ENCODE data around the gene RPH3AL.
"Not testable (repeated sequence)": the region's sequence is repeated elsewhere in the genome, so short reads cannot be mapped to it uniquely, and the experiment has no call there.

The RPH3AL gene

GRCh38 chr17:319266-319665 lies 33.3 kb downstream of the RPH3AL start:
- no peak for DNase-seq (ENCODE audit: low spot score)

DNA sequence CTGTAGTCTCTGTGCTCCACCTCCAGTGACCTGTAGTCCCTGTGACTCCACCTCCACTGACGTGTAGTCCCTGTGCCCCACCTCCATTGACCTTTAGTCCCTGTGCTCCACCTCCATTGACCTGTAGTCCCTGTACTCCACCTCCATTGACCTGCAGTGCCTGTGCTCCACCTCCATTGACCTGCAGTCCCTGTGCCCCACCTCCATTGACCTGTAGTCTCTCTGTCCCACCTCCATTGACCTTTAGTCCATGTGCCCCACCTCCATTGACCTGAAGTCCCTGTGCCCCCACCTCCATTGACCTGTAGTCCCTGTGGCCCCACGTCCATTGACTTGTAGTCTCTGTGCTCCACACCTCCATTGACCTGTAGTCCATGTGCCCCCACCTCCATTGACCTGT lies 35.5 kb downstream of the RPH3AL start:
- not testable (repeated sequence) for DNase-seq (ENCODE audit: low spot score)

DNA sequence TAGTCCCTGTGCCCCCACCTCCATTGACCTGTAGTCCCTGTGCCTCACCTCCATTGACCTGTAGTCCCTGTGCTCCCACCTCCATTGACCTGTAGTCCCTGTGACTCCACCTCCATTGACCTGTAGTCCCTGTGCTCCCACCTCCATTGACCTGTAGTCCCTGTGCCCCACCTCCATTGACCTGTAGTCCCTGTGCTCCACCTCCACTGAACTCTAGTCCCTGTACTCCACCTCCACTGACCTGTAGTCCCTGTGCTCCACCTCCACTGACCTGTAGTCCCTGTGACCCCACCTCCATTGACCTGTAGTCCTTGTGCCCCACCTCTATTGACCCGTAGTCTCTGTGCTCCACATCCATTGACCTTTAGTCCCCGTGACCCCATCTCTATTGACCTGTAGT lies 37.2 kb downstream of the RPH3AL start:
- not testable (repeated sequence) for DNase-seq (ENCODE audit: low spot score)

DNA sequence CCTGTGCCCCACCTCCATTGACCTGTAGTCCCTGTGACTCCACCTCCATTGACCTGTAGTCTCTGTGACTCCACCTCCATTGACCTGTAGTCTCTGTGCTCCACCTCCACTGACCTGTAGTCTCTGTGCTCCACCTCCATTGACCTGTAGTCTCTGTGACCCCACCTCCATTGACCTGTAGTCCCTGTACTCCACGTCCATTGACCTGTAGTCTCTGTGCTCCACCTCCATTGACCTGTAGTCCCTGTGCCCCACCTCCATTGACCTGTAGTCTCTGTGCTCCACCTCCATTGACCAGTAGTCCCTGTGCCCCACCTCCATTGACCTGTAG lies 38.0 kb downstream of the RPH3AL start:
- DNase-seq (ENCODE audit: low spot score): not testable (repeated sequence)

DNA sequence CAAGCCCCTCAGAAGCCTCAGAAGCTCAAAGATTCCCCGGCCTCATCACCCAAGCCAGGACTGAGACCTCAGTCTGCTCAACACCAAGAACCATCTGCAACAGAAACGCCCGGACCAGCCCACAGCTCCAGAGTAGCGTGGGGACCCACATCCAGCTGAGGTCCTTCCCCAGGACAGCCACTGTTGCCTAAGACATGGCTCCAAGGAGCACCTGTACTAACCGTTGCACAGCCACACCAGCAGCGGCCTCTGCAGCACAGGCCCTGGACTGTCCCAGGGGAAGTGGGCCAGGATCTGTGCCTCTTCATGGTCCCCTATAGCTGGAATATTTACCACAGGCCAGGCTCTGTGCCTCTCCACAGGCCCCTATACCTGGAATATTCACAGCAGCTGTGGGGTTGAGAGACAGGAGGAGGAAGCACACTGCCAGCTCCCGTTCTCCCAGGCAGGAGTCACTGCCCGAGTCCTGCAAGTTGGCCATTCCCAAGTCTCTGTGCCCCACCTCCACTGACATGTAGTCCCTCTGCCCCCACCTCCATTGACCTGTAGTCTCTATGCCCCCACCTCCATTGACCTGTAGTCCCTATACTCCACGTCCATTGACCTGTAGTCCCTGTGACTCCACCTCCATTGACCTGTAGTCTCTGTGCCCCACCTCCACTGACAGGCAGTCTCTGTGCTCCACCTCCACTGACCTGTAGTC lies 38.5 kb downstream of the RPH3AL start:
- DNase-seq (ENCODE audit: low spot score): no peak

- DNase-seq (ENCODE audit: low spot score): no peak
Measured at GRCh38 chr17:313231-313630, 39.4 kb downstream of the RPH3AL start.

DNA sequence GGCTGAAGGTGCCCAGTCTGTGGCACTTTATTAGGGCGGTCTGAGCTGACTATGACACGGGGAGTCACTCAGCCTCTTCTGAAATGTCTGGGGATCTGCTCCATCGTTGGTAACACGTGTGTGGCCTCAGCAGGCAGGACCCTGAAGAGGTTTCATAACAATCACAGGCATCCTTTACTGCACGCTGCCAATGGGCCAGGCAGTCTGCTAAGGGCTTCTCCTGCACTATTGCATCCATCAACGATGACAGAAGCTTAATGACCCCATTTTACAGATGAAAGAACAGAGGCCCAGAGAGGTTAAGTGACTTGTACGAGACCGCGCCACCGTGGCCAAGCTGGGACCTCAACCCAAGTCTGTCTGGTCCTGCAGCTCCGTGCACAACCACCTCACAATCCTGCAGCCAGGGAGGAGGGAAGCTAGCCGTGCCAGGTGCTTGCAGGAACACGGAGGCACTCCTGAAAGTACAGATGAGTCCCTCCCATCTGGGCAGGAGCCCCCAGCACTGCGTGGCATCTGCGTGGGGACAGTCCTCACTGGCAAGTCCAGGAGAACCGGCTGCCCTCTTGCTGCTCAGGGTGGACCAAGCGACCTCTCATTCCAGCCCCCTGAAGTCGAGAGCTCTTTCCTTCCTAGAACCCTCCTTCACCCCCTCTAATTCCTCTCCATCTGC lies 40.0 kb downstream of the RPH3AL start:
- DNase-seq (ENCODE audit: low spot score): no peak

- DNase-seq (ENCODE audit: low spot score): no peak
Measured at GRCh38 chr17:311119-311782, 41.4 kb downstream of the RPH3AL start.

- peak; percentile 60 for DNase-seq (ENCODE audit: low spot score)
Measured at GRCh38 chr17:310111-311010, 42.2 kb downstream of the RPH3AL start.

DNA sequence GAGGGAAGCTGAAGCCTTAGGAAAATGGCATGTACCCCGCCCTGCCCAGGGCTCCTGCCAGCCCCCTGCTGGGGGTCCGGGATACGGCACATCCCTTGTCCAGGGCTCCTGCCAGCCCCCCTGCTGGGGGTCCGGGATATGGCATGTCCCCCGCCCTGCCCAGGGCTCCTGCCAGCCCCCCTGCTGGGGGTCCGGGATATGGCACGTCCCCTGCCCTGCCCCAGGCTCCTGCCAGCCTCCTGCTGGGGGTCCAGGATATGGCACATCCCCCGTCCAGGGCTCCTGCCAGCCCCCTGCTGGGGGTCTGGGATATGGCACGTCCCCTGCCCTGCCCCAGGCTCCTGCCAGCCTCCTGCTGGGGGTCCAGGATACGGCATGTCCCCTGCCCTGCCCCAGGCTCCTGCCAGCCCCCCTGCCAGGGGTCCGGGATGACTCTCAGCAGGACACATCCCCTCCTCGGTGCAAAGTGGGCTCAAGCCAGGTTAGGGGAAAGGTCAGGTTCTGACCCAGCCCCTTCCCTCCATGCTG lies 43.2 kb downstream of the RPH3AL start:
- no peak for DNase-seq (ENCODE audit: low spot score)

GRCh38 chr17:307741-308507 lies 44.7 kb downstream of the RPH3AL start:
- DNase-seq (ENCODE audit: low spot score): no peak

DNA sequence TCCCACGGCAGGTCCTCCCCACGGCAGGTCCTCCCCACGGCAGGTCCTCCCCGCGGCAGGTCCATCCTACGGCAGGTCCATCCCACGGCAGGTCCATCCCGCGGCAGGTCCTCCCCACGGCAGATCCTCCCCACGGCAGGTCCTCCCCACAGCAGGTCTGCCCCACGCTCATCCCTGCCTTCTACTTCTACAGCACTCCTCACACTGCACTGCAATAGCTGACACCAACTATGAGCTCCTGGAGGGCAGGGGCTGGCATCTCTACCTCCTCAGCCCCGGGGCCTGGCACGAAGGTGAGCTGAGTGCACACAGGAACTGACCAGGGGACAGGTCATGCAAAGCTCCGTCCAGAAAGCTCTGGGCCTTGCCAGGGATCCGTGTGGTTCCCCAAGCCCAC lies 45.3 kb downstream of the RPH3AL start:
- DNase-seq (ENCODE audit: low spot score): no peak

GRCh38 chr17:306536-307294 lies 45.9 kb downstream of the RPH3AL start:
- DNase-seq (ENCODE audit: low spot score): no peak

DNA sequence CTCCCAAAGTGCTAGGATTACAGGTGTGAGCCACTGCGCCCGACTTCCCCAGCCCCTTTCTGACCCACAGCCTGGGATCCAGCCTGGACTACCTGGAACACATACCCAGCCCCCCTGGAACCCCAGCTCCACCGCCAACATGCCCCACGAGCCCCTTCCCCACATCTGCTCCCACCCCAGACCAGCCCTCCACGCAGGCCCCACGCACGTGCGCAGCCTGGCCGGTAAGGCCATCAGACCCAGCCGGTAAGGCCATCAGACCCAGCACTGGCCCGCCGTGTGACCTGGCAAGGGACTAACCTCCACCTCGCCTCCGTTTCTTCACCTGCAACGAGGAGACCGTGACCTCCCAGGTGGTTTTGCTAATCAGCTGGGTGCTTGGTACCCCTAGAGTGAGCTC lies 46.5 kb downstream of the RPH3AL start:
- DNase-seq (ENCODE audit: low spot score): no peak

GRCh38 chr17:305090-305976 lies 47.3 kb downstream of the RPH3AL start:
- DNase-seq (ENCODE audit: low spot score): no peak

DNA sequence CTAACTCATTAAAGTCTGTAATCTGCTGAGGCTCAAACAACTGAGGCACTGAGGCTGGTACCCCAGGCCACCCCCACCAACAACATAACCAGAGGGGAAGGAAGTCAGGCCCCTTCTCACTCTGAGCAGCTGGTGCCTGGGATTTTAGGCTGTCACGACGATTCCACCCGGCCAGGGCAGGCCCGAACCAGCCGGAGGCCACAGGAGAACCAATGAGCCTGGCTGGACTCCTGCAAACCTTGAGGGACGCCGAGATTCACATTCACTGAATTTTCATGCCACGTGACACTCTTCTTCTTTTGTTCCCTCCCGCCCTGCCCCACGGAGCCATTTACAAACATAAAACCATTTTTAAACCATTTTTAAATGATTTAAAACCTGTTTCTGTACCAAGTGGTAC lies 48.1 kb downstream of the RPH3AL start:
- DNase-seq (ENCODE audit: low spot score): no peak

GRCh38 chr17:303168-303567 lies 49.4 kb downstream of the RPH3AL start:
- no peak for DNase-seq (ENCODE audit: low spot score)

GRCh38 chr17:302300-302698 lies 50.3 kb downstream of the RPH3AL start:
- no peak for DNase-seq (ENCODE audit: low spot score)

DNA sequence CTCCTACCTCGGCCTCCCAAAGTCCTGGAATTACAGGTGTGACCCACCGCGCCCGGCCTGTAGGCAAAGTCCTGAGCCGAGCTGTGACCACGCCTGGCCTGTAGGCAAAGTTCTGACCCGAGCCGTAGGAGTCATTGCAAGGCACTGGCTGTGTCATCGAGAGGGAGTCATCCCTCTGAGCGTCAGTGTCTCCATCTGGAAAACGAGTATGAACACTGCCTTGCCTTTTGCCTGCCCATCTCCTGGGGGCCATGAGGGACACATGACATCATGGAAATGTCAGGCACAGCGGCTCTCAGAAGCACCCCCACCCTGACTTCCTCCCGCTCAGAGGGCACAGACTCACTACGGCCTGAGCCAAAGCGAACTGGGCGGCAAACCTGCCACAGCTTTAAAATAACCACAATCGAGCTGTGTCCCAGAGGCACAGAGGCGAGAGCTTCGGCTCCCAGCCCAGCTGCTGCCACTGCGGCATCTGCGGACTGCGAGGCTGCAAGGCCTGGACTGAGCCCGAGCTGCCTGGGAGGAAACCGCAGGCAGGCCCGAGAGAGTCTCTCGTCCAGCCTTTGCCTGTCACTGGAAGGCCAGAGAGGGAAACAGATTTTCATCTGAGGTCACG lies 50.8 kb downstream of the RPH3AL start:
- no peak for DNase-seq (ENCODE audit: low spot score)
